ENCODE measurements around the gene WDFY4. TPM values are rescaled to one million over a fixed set of nuclear protein-coding genes. Genes with fewer than 3 reads are reported as not detected.

The WDFY4 gene
- total and polyA plus RNA-seq, 2 of the 13 experiments (the other 11 are each of a cell fraction or from before 2014, with no cell fraction given) = not detected

DNA sequence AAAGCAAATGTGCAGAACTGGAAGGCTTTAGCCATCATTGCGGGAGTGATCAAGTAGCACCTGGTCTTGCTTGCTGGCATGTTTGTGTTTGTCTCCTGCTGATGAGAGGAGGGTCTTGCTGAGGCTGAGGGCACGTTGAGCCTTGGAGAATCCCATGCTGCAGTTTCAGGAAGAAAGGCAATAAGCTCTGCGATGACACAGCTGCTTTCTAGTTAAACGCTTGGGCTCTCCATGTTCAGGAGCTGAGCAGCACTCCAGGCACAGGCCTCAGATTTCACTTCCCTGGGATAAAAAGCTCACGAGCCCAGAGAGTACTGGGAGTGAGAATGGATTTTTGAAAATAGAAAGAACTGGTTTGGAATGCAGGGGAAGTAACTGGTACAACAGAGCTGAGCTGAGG, 154.2 kb downstream of the WDFY4 start:
- H3K36me3 ChIP-seq (replicated peaks in 1 of 2; ENCODE audit: control insufficient read depth in 1 of 2, insufficient read depth in 2 of 2, low read length in 2 of 2) = no peaks in the 10 kb centered on the region
- TF ChIP-seq KDM1A (CRISPR knock-in tag; IDR thresholded peaks at IDR 0.05) (no peak), AKNA (CRISPR knock-in tag; IDR thresholded peaks at IDR 0.05; ENCODE audit: borderline replicate concordance) (no peak)
- H3K4me1 ChIP-seq (ENCODE audit: insufficient read depth, low read length) = no peaks in the 10 kb centered on the region
- FAIRE-seq = no peak
- no peaks in the 10 kb centered on the region for H3K79me2 ChIP-seq (ENCODE audit: insufficient read depth, low read length)
- no peak overlapping the region for H3K27ac ChIP-seq (ENCODE audit: extremely low read length, insufficient read depth, low read length)
- no peak for ATAC-seq
- H3K4me3 ChIP-seq (replicated peaks in 1 of 3; ENCODE audit: insufficient read depth in 1 of 3, low read depth in 2 of 3, low read length in 3 of 3) = no peak overlapping the region
- DNase-seq (ENCODE audit: low spot score) = no peak
- ChIA-PET CTCF (ENCODE audit: low intra/inter-chr PET ratio, low total read pairs) (no interaction called here), POLR2A (no interaction called here)
- no peak overlapping the region for H3K9ac ChIP-seq (ENCODE audit: insufficient read depth, low read depth, low read length)
- no peak overlapping the region for H3K4me2 ChIP-seq (ENCODE audit: low read depth, low read length)
- H2AFZ ChIP-seq (ENCODE audit: low read length) = no peak overlapping the region
- in situ Hi-C loops (cut with HindIII; ENCODE audit: extremely low pct_ligation_motif_present, low pct_unique_long_range_greater_than_20kb) = no loop called here
- H3K27me3 ChIP-seq (ENCODE audit: control insufficient read depth in 1 of 2, insufficient read depth in 2 of 2, low read length in 2 of 2) = peaks cover 0 to 3% of the 10 kb centered on the region in 2 experiments; a peak in 2 of 5 replicates
- intact Hi-C loops (cut with micrococcal nuclease; ENCODE audit: unreplicated experiment) = no loop called here
- WGBS (ENCODE audit: low lambda C conversion rate) = 27% methylated on average over 5 of the region's 5 CpGs
- H3K9me3 ChIP-seq (ENCODE audit: low read length) = no peaks in the 10 kb centered on the region
- H4K20me1 ChIP-seq (ENCODE audit: insufficient read depth, low read length) = no peaks in the 10 kb centered on the region
- no TSS peak for BruUV-seq (replicated peaks)

All from HepG2 (cell line).